Endothelial cell of umbilical vein (primary cell): Measurements from ENCODE around the gene ARMS2. TPM values are rescaled to one million over a fixed set of nuclear protein-coding genes. Genes with fewer than 3 reads are reported as not detected.

Experiments used
- BruUV-seq: library from RNA; stranded (reverse); fragments of 400-500 nt; replicated peaks from 2 replicates; lab custom pipeline; 2021; lab: Mats Ljungman, UMichigan
- CTCF ChIA-PET: fragments of 300-600, 350-600 bp; sonication (Branson Sonifier 250); formaldehyde crosslinking; loops from one replicate; lab custom pipeline; 2021; ENCODE audit warnings: antibody characterized with exemption, inconsistent platforms; lab: Charles Lee
- POLR2A ChIA-PET: fragments of 300-600, 350-600 bp; sonication (Branson Sonifier 250); formaldehyde crosslinking; loops from one replicate; lab custom pipeline; 2021; ENCODE audit warnings: antibody characterized with exemption, inconsistent platforms; lab: Charles Lee
- DNase-seq: peaks from one replicate; pipeline ENCODE4 v3.0.0-alpha.2; 2011; ENCODE audit warnings: low read depth, low spot score
- FAIRE-seq: peaks from 2 replicates; lab custom pipeline; 2011; peaks lifted over from hg19 to GRCh38; lab: Jason Lieb, UNC
- H2AFZ ChIP-seq: 2 replicates; pipeline ENCODE4 v1.6.0; 2012; ENCODE audit warnings: low read depth, low read length, control low read depth, inconsistent platforms
- H3K27ac ChIP-seq: 2 replicates; pipeline ENCODE4 v1.5.1; 2011; ENCODE audit warnings: low read depth, mild to moderate bottlenecking, control low read depth, low read length, moderate library complexity; ENCODE audit not compliant: insufficient read depth
- H3K27me3 ChIP-seq, 2 experiments: 2 replicates each; pipeline versions ENCODE4 v1.6.0 to v1.6.1; 2011; ENCODE audit warnings: low read length in 2 of 2, mixed read lengths in 1 of 2; ENCODE audit not compliant: control insufficient read depth in 2 of 2, insufficient read depth in 2 of 2
- H3K36me3 ChIP-seq, 2 experiments: 2 replicates in 1 of 2; 3 replicates in 1 of 2; pipeline ENCODE4 v1.5.1; 2011; ENCODE audit warnings: low read length in 2 of 2, mild to moderate bottlenecking in 1 of 2, moderate library complexity in 1 of 2; ENCODE audit not compliant: control insufficient read depth in 2 of 2, insufficient read depth in 2 of 2; ENCODE audit errors: extremely low read depth in 1 of 2
- H3K4me1 ChIP-seq: 3 replicates; pipeline ENCODE4 v1.5.1; 2011; ENCODE audit warnings: mild to moderate bottlenecking, low read length; ENCODE audit not compliant: control insufficient read depth, insufficient read depth; ENCODE audit errors: extremely low read depth
- H3K4me2 ChIP-seq: 2 replicates; pipeline ENCODE4 v1.6.1; 2011; ENCODE audit warnings: low read length, control low read depth, mixed read lengths; ENCODE audit not compliant: insufficient read depth
- H3K4me3 ChIP-seq, 3 experiments: fragments of 200-600 bp in 1 of 3; sonication (generic), shearing (Covaris generic) in 1 of 3; replicated peaks in 1 of 3; 2 replicates each; pipeline ENCODE4 v1.5.1; 2011 to 2016; ENCODE audit warnings: control low read depth in 3 of 3, low read length in 3 of 3, mild to moderate bottlenecking in 2 of 3, inconsistent platforms in 1 of 3, low read depth in 1 of 3, moderate library complexity in 1 of 3; ENCODE audit not compliant: insufficient read depth in 1 of 3
- H3K79me2 ChIP-seq: 2 replicates; pipeline ENCODE4 v1.6.0; 2012; ENCODE audit warnings: low read length, inconsistent platforms; ENCODE audit not compliant: control insufficient read depth, insufficient read depth
- H3K9ac ChIP-seq: replicated peaks from 2 replicates; pipeline ENCODE3; 2011; ENCODE audit warnings: low read length, control low read depth; ENCODE audit not compliant: insufficient read depth; ENCODE audit errors: extremely low read depth
- H3K9me1 ChIP-seq: replicated peaks from 3 replicates; pipeline ENCODE4 v1.6.0; 2011; ENCODE audit warnings: mild to moderate bottlenecking, low read length; ENCODE audit not compliant: control insufficient read depth, insufficient read depth; ENCODE audit errors: extremely low read depth
- H3K9me3 ChIP-seq: replicated peaks from 2 replicates; pipeline ENCODE4 v1.5.1; 2012; ENCODE audit warnings: low read length, inconsistent platforms; ENCODE audit not compliant: control insufficient read depth, insufficient read depth
- H4K20me1 ChIP-seq: replicated peaks from 2 replicates; pipeline ENCODE3; 2011; ENCODE audit warnings: mild to moderate bottlenecking, low read length; ENCODE audit not compliant: control insufficient read depth, insufficient read depth; ENCODE audit errors: extremely low read depth
- EZH2 ChIP-seq: IDR thresholded peaks from 2 replicates; pipeline ENCODE4 v1.6.1; 2012; ENCODE audit warnings: borderline replicate concordance, low read depth, mild to moderate bottlenecking, moderate library complexity, low read length, inconsistent platforms; ENCODE audit not compliant: severe bottlenecking
- FOS ChIP-seq: IDR thresholded peaks from 2 replicates; pipeline ENCODE4 v1.6.1; 2011; ENCODE audit warnings: mild to moderate bottlenecking, low read length, moderate library complexity, borderline replicate concordance; ENCODE audit not compliant: insufficient read depth
- GATA2 ChIP-seq: IDR thresholded peaks from 2 replicates; pipeline ENCODE4 v1.7.0; 2011; ENCODE audit warnings: low read depth, mild to moderate bottlenecking, moderate library complexity, mixed read lengths, low read length; ENCODE audit not compliant: insufficient read length, insufficient read depth
- JUN ChIP-seq: IDR thresholded peaks from 2 replicates; pipeline ENCODE4 v1.6.1; 2011; ENCODE audit warnings: borderline replicate concordance, low read depth; ENCODE audit not compliant: insufficient read length, insufficient read depth
- MYC ChIP-seq: IDR thresholded peaks from one replicate; pipeline ENCODE4 v1.6.1; 2011; ENCODE audit warnings: mild to moderate bottlenecking, low read depth, low read length
- POLR2A ChIP-seq: IDR thresholded peaks from 2 replicates; pipeline ENCODE4 v1.6.1; 2012; ENCODE audit warnings: low read depth, mild to moderate bottlenecking, control low read depth, low read length
- POLR2AphosphoS5 ChIP-seq: IDR thresholded peaks from 2 replicates; pipeline ENCODE4 v1.6.1; 2012; ENCODE audit warnings: low read depth, mild to moderate bottlenecking, control low read depth, low read length, moderate library complexity; ENCODE audit not compliant: insufficient read depth
- dilution Hi-C: fragments of 300-500 bp; cut with MboI; formaldehyde crosslinking; loops from one replicate; pipeline ENCODE4 v1.15.0; 2019; ENCODE audit warnings: low sequenced_read_pairs; ENCODE audit not compliant: extremely low pct_ligation_motif_present
- intact Hi-C: fragments of 100-400 bp; cut with micrococcal nuclease; formaldehyde crosslinking; loops from one replicate; pipeline ENCODE4 v1.10.0; 2022
- polyA plus RNA-seq, 4 experiments: library from polyadenylated mRNA; depleted of rRNA in 3 of 4; stranded (reverse) in 3 of 4; unstranded in 1 of 4; fragments of >200 nt; gene quantifications; 2 replicates each; pipeline versions ENCODE4 v1.2.1 to v1.2.3, GENCODE V29; 2011 to 2012; ENCODE audit warnings: missing spikeins in 1 of 4
- total RNA-seq: library from RNA; stranded (reverse); gene quantifications from 2 replicates; pipeline ENCODE4 v1.2.3, GENCODE V29; 2021
- TF ChIP-seq, protein P1 (sequence below): IDR thresholded peaks from 2 replicates; pipeline ENCODE4 v1.6.1; 2011; ENCODE audit not compliant: insufficient read depth, insufficient read length
- TF ChIP-seq, protein P2 (sequence below), 2 donors: IDR thresholded peaks; 1 replicate in 1 of 2; 2 replicates in 1 of 2; pipeline ENCODE4 v1.5.1; 2011; ENCODE audit warnings: low read length in 2 of 2, mild to moderate bottlenecking in 2 of 2, moderate library complexity in 2 of 2, control low read depth in 1 of 2, inconsistent platforms in 1 of 2, low read depth in 1 of 2; ENCODE audit not compliant: insufficient read depth in 1 of 2; ENCODE audit errors: extremely low read depth in 1 of 2

The ARMS2 gene
- total and polyA plus RNA-seq, 2 donors (not counting 3 experiments of a cell fraction or from before 2014, with no cell fraction given) = not detected

DNA sequence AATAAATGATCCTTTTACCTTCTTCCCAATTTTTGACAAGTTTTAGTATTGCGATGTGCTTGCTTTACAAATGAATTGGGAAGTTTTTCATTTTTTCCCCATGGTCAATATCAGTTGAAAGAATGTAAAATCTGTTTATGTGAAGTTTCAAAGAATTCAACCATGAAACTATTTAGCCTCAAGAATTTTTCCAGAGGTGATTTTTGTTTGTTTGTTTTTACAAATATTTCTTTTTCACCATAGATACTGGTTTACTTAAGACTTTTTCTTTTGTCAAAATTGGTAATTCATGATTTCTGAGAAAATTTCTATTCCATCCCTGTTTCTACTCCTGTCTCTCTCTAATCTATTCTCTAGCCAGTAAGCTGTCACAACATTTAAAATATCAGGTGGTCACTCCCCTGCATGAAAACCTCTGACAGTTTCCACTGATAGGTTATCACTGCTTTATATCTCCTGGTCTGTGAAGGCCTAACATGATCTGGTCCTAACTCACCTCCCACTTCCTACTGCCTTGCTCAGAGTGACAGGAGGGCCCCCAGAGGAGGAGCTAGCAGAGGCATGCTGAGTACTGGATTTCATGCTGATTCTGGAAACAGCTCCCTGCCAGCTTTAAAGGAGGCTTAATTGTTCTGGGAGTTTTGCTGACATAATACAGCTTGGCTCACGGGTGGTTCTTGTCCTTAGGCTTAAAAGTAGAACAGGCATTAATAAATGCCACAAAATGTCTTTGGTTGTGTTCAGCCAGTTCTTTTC is 7.6 kb upstream of the ARMS2 start:
- POLR2A ChIA-PET = interaction anchor here (0.7 kb wide), 1 partner anchor 48 kb away, joined by 4 read pairs; no protein-coding TSS in a partner anchor
- intact Hi-C loops = no loop called here
- BruUV-seq = no TSS peak

More for the DNA sequence above, 7.6 kb upstream of the ARMS2 start:
- H3K27ac ChIP-seq = no peak overlapping the region
- DNase-seq (no peak), FAIRE-seq (peak; percentile 59)
- H3K9me1 ChIP-seq = no peaks in the 10 kb centered on the region
- H3K4me1 ChIP-seq = peaks cover 23% of the 10 kb centered on the region
- no peaks in the 10 kb centered on the region for H4K20me1 ChIP-seq
- H3K9ac ChIP-seq = no peak overlapping the region
- CTCF ChIA-PET = interaction anchor here (0.6 to 1.7 kb wide), 7 partner anchors 8 to 179 kb away, joined by 3 to 10 read pairs (median 4); no protein-coding TSS in a partner anchor
- dilution Hi-C loops = loop anchor here (25.0 kb wide), 1 partner anchor 160 kb away; no protein-coding TSS in a partner anchor
- H2AFZ ChIP-seq = no peak overlapping the region
- no peak overlapping the region for H3K4me2 ChIP-seq
- H3K27me3 ChIP-seq = no peaks in the 10 kb centered on the region
- TF ChIP-seq, protein P1, sequence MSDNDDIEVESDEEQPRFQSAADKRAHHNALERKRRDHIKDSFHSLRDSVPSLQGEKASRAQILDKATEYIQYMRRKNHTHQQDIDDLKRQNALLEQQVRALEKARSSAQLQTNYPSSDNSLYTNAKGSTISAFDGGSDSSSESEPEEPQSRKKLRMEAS = no peak
- TF ChIP-seq MYC (no peak), POLR2A (no peak), FOS (no peak), POLR2AphosphoS5 (no peak), EZH2 (no peak), GATA2 (no peak), JUN (no peak)
- TF ChIP-seq, protein P2, sequence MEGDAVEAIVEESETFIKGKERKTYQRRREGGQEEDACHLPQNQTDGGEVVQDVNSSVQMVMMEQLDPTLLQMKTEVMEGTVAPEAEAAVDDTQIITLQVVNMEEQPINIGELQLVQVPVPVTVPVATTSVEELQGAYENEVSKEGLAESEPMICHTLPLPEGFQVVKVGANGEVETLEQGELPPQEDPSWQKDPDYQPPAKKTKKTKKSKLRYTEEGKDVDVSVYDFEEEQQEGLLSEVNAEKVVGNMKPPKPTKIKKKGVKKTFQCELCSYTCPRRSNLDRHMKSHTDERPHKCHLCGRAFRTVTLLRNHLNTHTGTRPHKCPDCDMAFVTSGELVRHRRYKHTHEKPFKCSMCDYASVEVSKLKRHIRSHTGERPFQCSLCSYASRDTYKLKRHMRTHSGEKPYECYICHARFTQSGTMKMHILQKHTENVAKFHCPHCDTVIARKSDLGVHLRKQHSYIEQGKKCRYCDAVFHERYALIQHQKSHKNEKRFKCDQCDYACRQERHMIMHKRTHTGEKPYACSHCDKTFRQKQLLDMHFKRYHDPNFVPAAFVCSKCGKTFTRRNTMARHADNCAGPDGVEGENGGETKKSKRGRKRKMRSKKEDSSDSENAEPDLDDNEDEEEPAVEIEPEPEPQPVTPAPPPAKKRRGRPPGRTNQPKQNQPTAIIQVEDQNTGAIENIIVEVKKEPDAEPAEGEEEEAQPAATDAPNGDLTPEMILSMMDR (IDR thresholded peaks at IDR 0.05; ENCODE audit: extremely low read depth in 1 of 2, insufficient read depth in 1 of 2, low read depth in 1 of 2, low read length in 2 of 2) = no peak
- no peaks in the 10 kb centered on the region for H3K36me3 ChIP-seq
- no peak overlapping the region for H3K4me3 ChIP-seq
- no peaks in the 10 kb centered on the region for H3K9me3 ChIP-seq
- no peaks in the 10 kb centered on the region for H3K79me2 ChIP-seq
